ENCODE results near the gene CHD1L. TPM values are rescaled to one million over a fixed set of nuclear protein-coding genes. Genes with fewer than 3 reads are reported as not detected.
"Not testable (repeated sequence)": the region's sequence is repeated elsewhere in the genome, so short reads cannot be mapped to it uniquely, and the experiment has no call there.

The CHD1L gene
- total RNA-seq (2014; rRNA removed; shearing (Covaris generic)) = 71.7 and 80.0 TPM in 2 replicates

- Histone ChIP-seq H3K36me3 (replicated peaks; ENCODE audit: control insufficient read depth, insufficient read depth, low read length) (no peaks in the 10 kb centered on the region), H3K4me3 (ENCODE audit: insufficient read depth, low read depth, low read length) (peak within 1 kb of the TSS; percentile 83), H3K27me3 (ENCODE audit: control insufficient read depth, insufficient read depth, low read length) (no peaks in the 10 kb centered on the region)
- peak; percentile 91 for DNase-seq
Observed at GRCh38 chr1:147242449-147243227, at the start of gene CHD1L. TSS of gene CHD1L (plus strand) at chr1:147242684. CDS start at chr1:147242704, 20 bp downstream.

DNA sequence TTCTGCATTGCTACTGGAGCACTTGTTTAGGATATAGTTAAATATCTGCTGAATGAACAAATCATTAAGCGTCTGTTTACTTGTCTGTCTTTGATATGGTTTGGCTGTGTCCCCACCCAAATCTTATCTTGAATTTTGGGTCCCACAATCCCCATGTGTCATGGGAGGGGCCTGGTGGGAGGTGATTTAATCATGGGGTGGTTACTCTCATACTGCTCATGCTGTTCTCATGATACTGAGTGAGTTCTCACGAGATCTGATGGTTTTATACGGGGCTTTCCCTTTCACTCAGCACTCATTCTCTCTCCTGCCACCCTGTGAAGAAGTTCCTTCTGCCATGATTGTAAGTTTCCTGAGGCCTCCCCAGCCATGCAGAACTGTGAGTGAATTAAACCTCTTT, 45.2 kb upstream of the CHD1L start:
- not testable (repeated sequence) for H3K4me3 ChIP-seq (ENCODE audit: insufficient read depth, low read depth, low read length); H3K36me3 ChIP-seq (replicated peaks; ENCODE audit: control insufficient read depth, insufficient read depth, low read length); DNase-seq; H3K27me3 ChIP-seq (ENCODE audit: control insufficient read depth, insufficient read depth, low read length)

GRCh38 chr1:147201276-147201675, 41.2 kb upstream of the CHD1L start:
- no peak for DNase-seq
- Histone ChIP-seq H3K36me3 (replicated peaks; ENCODE audit: control insufficient read depth, insufficient read depth, low read length) (no peaks in the 10 kb centered on the region), H3K4me3 (ENCODE audit: insufficient read depth, low read depth, low read length) (no peak overlapping the region), H3K27me3 (ENCODE audit: control insufficient read depth, insufficient read depth, low read length) (no peaks in the 10 kb centered on the region)

DNA sequence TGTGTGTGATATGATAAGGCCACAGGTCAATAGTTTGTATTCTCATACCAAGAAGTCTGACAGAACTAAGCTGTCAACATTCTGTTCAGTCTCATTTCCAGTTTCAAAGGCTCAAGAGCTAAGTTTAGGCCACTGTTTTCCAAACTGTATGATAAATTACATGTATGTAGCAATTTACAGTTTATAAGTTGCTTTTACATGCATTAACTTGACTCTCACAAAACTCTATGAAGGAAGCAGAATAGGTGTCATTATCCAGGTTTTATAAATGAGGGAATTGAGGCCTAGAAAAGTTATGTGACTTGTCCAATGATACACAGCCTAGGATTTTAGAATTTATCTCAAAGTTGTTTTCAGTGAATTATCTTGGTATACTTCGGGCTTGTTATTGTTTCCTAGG, 40.7 kb upstream of the CHD1L start:
- Histone ChIP-seq H3K36me3 (replicated peaks; ENCODE audit: control insufficient read depth, insufficient read depth, low read length) (no peaks in the 10 kb centered on the region), H3K4me3 (ENCODE audit: insufficient read depth, low read depth, low read length) (no peak overlapping the region), H3K27me3 (ENCODE audit: control insufficient read depth, insufficient read depth, low read length) (no peaks in the 10 kb centered on the region)
- no peak for DNase-seq

DNA sequence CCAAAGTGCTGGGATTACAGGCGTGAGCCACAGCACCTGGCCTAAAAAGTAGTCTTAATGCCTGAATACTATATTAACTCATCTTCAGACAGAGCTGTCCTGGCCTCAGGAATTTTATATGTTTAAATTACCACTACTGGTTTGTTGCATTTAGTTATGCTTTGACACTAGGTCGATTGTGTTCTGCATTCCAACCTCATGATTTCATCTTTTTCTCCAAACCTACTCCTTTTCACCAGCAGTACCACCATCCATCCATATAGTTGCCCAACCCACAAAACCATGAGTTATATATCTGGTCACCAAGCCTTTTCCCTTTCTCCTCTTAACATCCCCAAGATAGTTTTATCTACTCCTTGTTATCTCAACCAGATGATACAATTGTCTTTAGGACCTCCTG, 39.9 kb upstream of the CHD1L start:
- Histone ChIP-seq H3K27me3 (ENCODE audit: control insufficient read depth, insufficient read depth, low read length) (no peaks in the 10 kb centered on the region), H3K36me3 (replicated peaks; ENCODE audit: control insufficient read depth, insufficient read depth, low read length) (no peaks in the 10 kb centered on the region), H3K4me3 (ENCODE audit: insufficient read depth, low read depth, low read length) (no peak overlapping the region)
- DNase-seq = no peak

DNA sequence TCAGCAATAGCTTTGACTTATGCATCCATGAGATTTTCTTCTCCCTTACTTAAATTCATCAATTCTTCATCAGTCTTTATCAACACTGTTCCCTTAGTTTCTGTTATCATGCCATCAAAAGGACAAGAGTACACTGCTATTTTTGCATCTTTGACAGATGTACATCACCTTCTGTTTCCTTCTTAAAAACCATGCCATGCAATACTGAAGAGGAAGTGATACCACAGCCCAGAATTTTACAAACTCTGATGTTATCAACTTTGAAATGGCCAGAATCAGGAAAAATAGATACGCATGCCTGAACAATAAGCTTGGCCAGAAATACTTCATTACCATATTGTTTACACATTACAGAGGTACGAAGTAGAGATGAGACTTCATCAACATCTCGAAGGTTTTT, 38.4 kb upstream of the CHD1L start:
- no peak for DNase-seq
- Histone ChIP-seq H3K27me3 (ENCODE audit: control insufficient read depth, insufficient read depth, low read length) (no peaks in the 10 kb centered on the region), H3K4me3 (ENCODE audit: insufficient read depth, low read depth, low read length) (no peak overlapping the region), H3K36me3 (replicated peaks; ENCODE audit: control insufficient read depth, insufficient read depth, low read length) (no peaks in the 10 kb centered on the region)

DNA sequence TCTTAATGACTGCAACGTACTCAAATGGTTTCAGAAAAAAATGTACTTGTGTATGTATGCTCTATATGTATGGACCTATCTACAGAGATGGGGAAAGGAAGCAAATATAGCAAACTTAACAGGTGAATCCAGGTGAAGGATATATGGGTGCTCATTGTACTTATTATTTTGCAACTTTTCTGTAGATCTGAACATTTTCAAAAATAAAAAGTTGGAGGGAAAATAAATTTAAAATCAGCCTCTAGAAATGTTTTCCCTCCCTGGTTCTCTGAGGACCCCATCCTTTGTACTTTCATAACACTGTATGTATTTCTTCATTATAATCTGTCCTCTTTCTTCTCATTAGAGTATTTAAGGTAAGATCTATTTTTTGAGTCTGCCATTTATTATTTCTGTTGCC, 35.3 kb upstream of the CHD1L start:
- no peak for DNase-seq
- Histone ChIP-seq H3K4me3 (ENCODE audit: insufficient read depth, low read depth, low read length) (no peak overlapping the region), H3K36me3 (replicated peaks; ENCODE audit: control insufficient read depth, insufficient read depth, low read length) (no peaks in the 10 kb centered on the region), H3K27me3 (ENCODE audit: control insufficient read depth, insufficient read depth, low read length) (no peaks in the 10 kb centered on the region; the same call in 1 of the 2 replicates)

- DNase-seq = no peak
- no peaks in the 10 kb centered on the region for H3K36me3 ChIP-seq (replicated peaks; ENCODE audit: control insufficient read depth, insufficient read depth, low read length)
- H3K4me3 ChIP-seq (ENCODE audit: insufficient read depth, low read depth, low read length) = no peak overlapping the region
- H3K27me3 ChIP-seq (ENCODE audit: control insufficient read depth, insufficient read depth, low read length) = no peaks in the 10 kb centered on the region; the same call in 1 of the 2 replicates
Observed at GRCh38 chr1:147208619-147209018, 33.9 kb upstream of the CHD1L start.

DNA sequence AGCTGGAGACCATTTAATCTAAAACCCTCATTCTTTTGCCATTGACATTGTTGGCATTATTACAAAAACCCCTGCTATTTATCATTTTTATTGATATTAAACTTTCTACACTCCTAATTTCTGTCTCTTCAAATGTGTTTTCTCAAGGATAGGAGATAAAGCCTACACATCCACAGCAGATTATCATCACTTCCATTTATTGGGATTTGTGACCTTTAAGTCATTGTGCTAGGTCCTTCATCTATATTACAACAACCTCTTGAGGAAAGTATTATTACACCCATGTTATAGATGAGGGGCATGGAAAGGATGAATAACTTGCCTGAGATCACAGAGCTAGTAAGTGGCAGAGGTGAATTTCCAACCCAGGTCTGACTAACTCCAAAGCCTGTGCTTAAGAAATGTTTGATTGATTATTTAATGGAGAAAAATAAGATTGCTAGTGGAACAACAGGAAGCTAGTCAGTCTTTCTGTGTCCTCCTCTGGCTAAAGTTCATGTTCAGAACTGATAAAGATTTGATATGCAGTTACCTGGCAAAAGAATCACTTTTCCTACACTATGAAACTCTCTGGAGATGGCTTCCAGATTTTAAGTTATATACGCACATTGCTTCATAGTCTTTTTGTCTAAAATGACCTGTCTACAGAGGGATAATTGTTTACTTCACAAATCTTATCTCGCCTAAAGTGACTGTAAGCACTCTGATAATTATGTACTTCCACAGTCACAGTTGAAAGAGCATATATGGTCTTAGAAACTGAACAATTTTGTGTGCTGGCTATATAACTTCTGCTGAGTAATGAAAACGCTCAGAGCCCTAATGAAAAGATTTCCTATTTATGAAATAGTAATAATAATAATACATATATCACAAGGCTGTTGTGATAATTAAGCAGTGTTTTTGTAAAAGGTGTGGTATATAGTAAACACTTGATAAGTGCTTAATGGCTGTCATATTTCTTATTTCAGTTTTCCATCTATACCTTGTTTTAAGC, 32.4 kb upstream of the CHD1L start:
- Histone ChIP-seq H3K27me3 (ENCODE audit: control insufficient read depth, insufficient read depth, low read length) (no peaks in the 10 kb centered on the region; the same call in 1 of the 2 replicates), H3K4me3 (ENCODE audit: insufficient read depth, low read depth, low read length) (no peak overlapping the region), H3K36me3 (replicated peaks; ENCODE audit: control insufficient read depth, insufficient read depth, low read length) (no peaks in the 10 kb centered on the region)
- DNase-seq = no peak

GRCh38 chr1:147210987-147211386, 31.5 kb upstream of the CHD1L start:
- H3K36me3 ChIP-seq (replicated peaks; ENCODE audit: control insufficient read depth, insufficient read depth, low read length) = no peaks in the 10 kb centered on the region
- DNase-seq = no peak
- no peak overlapping the region for H3K4me3 ChIP-seq (ENCODE audit: insufficient read depth, low read depth, low read length)
- H3K27me3 ChIP-seq (ENCODE audit: control insufficient read depth, insufficient read depth, low read length) = no peaks in the 10 kb centered on the region; the same call in 1 of the 2 replicates

GRCh38 chr1:147211577-147211976, 30.9 kb upstream of the CHD1L start:
- H3K36me3 ChIP-seq (replicated peaks; ENCODE audit: control insufficient read depth, insufficient read depth, low read length) = no peaks in the 10 kb centered on the region
- H3K27me3 ChIP-seq (ENCODE audit: control insufficient read depth, insufficient read depth, low read length) = no peaks in the 10 kb centered on the region; the same call in 1 of the 2 replicates
- no peak for DNase-seq
- H3K4me3 ChIP-seq (ENCODE audit: insufficient read depth, low read depth, low read length) = no peak overlapping the region

GRCh38 chr1:147213271-147213670, 29.2 kb upstream of the CHD1L start:
- DNase-seq = no peak
- H3K36me3 ChIP-seq (replicated peaks; ENCODE audit: control insufficient read depth, insufficient read depth, low read length) = no peaks in the 10 kb centered on the region
- no peak overlapping the region for H3K4me3 ChIP-seq (ENCODE audit: insufficient read depth, low read depth, low read length)
- no peaks in the 10 kb centered on the region; the same call in 1 of the 2 replicates for H3K27me3 ChIP-seq (ENCODE audit: control insufficient read depth, insufficient read depth, low read length)

GRCh38 chr1:147214325-147214724, 28.2 kb upstream of the CHD1L start:
- DNase-seq = no peak
- H3K36me3 ChIP-seq (replicated peaks; ENCODE audit: control insufficient read depth, insufficient read depth, low read length) = no peaks in the 10 kb centered on the region
- H3K27me3 ChIP-seq (ENCODE audit: control insufficient read depth, insufficient read depth, low read length) = no peaks in the 10 kb centered on the region; the same call in 1 of the 2 replicates
- no peak overlapping the region for H3K4me3 ChIP-seq (ENCODE audit: insufficient read depth, low read depth, low read length)

- Histone ChIP-seq H3K36me3 (replicated peaks; ENCODE audit: control insufficient read depth, insufficient read depth, low read length) (no peaks in the 10 kb centered on the region), H3K27me3 (ENCODE audit: control insufficient read depth, insufficient read depth, low read length) (no peaks in the 10 kb centered on the region), H3K4me3 (ENCODE audit: insufficient read depth, low read depth, low read length) (no peak overlapping the region)
- no peak for DNase-seq
Observed at GRCh38 chr1:147214842-147215539, 27.5 kb upstream of the CHD1L start.
